Suppressor macrophage (primary cell): Measurements from ENCODE around the gene NUCKS1.

ENCODE experiments used
- DNase-seq, 4 experiments: peaks; one replicate each; pipeline ENCODE4 v3.0.0-alpha.2; 2020 to 2022
- total RNA-seq, 17 experiments: gene quantifications; one replicate each; lab custom pipeline; 2026; ENCODE audit warnings: mixed read lengths in 6 of 17, inconsistent platforms in 3 of 17; lab: John Stamatoyannopoulos, UW

The NUCKS1 gene
- total RNA-seq, result 81.9 to 390 (median 225) reads per million in 17 experiments

GRCh38 chr1:205750138-205751035 is at the start of gene NUCKS1:
Gene NUCKS1, minus strand, starts transcription at chr1:205750182. Its CDS starts 209 bp downstream, at chr1:205749973.
- peak; percentile 98 to 100 (median 98) for DNase-seq

- DNase-seq, result no peak
Observed at GRCh38 chr1:205798577-205798976, 48.6 kb upstream of the NUCKS1 start.

DNA sequence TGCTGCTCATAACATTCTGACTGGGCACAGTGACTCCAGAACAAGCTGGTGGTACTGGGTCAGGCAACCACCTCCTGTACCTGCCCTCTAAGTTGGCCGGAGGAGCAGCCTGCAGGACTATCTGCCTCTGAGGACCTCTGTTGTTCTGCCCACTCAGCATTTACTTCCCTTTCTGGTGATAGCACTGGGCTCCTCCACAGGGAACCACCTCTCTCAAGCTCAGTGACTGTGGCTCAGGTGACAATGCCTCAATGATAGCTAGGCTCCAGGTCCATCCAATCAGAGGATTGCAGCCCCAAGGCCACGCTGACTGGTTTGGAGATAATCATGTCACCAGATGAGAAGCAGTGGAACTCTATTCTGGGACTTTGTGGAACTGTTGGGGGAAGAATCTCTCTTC is 47.2 kb upstream of the NUCKS1 start:
- peak; percentile 24 to 60 (median 48) for DNase-seq

DNA sequence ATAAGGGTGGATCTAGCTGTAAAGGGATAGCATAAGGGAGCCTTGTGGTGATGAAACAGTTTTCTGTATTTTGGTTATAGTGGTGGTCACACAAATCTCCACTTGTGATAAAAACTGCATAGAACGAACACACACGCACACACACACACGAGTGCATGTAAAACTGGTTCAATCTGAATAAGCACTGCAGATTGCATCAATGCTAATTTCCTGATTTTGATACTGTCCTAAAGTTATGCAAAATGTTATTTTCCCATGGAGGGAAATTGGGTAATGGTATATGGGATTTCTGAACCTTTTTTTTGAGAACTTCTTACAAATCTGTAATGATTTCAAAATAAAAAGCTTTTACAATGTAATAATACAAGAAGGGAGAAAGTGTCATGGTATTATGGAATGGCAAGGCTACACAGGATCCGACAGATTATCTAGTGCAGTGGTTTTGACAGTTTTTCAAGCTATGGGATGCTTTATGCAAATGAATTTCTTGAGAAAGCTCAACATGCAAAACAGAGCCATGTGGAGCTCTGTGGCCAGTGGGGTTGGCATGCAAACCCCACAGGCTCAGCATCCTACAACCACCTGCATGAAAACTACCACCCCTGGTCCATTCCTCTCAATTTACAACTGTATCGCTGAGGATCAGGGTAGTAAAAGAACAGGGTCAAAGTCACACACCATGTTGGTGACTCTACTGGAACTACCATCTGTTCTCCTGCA is 44.2 kb upstream of the NUCKS1 start:
- DNase-seq, result peak in 2 of 4 experiments; percentile 41 to 58

DNA sequence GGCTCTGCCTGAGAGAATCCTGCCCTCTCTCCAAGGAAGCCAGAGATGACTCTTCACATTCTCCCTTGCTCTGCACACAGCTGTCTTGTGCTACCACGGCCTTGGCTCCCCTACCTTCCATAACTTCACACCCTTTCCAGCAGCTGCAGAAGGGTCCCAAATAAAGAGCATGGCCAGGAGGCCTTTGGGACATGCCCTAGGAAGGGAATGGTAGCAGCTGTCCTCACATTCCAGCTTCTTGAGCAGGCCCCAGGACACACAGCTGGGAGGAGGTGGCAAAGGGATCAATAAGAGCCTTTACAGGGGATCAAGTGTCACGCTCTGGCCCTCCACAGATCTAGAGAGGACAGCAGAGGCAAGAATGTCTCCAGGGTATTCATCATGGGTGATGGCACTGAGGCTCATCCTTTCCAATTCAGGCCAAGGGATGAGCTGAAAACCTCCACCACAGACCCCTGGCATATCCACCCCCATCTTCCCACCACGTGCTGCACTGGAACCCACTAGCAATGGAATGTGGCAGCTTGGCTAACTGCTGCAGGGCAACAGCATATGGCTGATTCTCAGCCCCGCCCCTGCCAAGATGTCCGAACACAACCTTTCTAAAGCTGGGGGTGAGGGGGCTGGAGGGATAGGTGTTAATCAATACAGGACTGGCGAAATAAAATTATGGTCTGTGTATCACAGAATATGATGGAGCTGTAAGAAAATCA is 43.1 kb upstream of the NUCKS1 start:
- DNase-seq, result no peak

- no peak for DNase-seq
Observed at GRCh38 chr1:205792481-205792881, 42.5 kb upstream of the NUCKS1 start.

DNA sequence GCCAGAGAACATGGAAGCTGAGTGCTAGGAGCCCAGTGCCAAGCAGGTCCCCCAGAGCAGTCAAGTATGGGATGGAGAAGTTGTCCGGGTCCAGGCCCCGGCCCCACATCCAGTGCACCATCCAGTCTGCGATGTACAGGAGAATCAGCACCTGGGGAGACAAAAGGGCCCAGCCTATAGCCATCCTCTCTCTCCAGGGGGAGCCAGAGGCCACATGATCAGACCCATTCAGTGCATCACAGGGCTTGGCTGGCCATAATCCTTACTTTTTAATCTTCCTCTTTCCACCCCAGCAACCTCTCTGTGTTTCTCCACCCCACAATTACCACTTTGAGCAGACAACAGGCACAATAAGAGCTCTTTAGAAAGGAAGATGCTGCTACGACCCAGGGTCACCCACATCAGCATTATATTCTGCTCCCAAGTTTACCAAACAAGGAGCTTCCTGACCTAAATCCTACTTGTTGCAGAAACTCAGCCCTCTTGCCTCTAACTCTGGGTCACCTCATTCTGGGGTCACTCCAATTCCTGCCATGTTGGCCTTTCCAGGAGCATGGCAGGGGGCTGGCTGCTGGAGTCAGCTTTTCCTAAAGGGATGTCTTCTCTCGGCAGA is 41.7 kb upstream of the NUCKS1 start:
- DNase-seq, result peak; percentile 72 to 83 (median 80)

- DNase-seq, result no peak
Observed at GRCh38 chr1:205787287-205787916, 37.4 kb upstream of the NUCKS1 start.

DNA sequence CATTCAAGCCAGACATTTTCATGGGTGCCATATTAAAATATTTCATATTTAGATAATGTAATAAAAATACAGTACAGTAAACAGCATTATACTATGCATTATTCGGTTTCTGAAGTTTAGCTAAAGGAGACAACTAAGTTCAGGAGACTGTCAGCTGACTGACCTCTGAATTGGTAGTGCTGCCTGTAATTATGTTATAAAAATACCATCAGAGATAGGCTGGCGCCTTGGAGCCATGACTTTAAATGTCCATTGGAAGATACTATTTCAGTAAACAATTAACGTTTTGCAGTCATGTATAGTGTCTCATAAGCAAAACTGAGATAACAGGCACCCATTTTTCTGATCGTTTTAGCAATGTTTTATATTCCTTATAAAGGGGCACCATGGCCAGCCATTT is 36.6 kb upstream of the NUCKS1 start:
- DNase-seq, result no peak

DNA sequence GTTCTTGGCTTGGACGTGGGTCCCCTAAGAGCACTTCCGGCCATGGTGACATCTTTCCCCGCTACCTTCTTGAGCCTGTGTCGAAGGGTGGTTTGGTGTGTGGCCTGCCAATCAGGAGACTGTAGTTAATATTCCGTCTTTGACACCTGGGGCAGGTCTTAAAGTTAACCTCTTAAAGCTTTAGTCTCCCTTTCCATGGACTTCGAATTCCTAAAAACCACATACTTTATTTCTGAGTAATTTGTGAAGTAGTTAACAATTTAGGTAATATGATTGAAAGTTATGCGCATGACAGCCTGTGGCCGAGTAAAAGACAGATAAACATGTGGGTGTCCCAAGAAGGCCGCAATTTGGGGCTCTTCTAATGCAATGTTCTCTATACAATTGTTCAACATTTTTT is 35.5 kb upstream of the NUCKS1 start:
- DNase-seq, result no peak

DNA sequence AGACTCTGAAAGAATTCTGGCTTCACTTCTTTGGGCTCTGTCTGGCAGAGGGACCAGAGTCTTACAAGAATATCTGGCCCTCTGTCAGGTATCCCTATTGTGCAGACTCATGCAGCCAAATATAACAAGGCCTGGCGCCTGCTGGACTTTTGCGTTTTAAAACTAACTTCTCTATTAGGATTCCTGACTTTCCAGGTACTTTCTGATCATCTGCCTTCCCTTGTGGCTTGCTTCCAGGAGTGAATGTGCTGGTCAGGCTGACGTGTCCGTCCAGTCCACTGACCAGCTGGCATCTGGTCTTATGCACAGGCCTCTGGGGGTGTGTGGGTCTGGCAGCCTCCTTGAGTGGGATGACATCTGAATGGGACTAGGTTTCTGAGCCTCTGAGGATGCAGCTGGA is 33.9 kb upstream of the NUCKS1 start:
- no peak for DNase-seq

- DNase-seq, result no peak
Observed at GRCh38 chr1:205783433-205783795, 33.4 kb upstream of the NUCKS1 start.

- DNase-seq, result no peak
Observed at GRCh38 chr1:205782627-205783432, 32.8 kb upstream of the NUCKS1 start.

GRCh38 chr1:205780335-205780734 is 30.4 kb upstream of the NUCKS1 start:
- no peak for DNase-seq

- DNase-seq, result peak; percentile 44 to 72 (median 59)
Observed at GRCh38 chr1:205777994-205778393, 28.0 kb upstream of the NUCKS1 start.

DNA sequence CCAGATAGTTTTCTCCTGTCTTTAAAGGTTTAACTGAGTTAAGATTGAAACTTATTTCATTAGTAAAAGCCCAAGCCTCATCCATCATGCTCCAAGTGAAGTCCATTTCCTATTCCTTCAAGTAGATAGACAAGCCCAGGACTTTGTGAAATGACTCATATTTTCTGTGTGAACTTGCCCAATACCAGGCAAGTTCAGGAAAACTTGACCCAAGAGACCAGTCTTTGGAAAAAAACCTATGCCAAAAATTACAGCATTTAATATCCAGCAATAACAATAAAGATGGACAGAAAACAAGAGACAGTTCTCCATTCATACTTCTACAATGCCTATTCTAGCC is 25.7 kb upstream of the NUCKS1 start:
- DNase-seq, result peak; percentile 11 to 53 (median 22)

DNA sequence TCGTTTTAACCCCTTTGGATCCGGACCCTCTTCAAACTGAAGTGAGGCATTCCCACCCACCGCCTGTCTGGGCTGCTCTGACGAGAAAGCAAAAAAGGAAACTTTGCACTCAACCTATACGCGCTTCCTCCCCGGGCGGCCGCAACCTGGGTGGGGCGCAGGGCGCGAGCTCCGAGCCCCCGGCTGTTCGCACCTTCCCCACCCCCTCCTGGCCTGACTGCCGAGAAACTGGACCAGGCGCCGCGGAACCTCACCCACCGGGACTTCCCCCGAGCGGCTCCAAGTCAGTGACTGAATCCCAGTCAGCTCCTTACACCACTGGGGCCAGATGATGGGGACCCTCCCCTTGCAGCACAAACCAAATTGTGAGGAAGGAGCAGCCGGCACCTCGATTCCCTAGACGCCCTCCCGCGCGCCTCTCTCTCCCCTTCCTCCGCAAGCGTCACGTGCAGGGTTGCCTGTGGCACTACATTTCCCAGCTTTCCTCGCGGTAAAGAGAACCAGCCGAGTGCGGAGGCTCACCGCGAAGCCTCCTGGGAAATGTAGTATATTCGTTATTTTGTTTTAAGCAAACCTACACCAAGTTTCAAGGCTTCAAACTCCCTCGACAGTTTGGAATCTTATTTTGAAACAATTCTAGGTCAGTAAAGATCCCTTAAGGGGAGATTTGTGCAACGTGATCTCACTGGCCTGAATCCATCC is 25.2 kb upstream of the NUCKS1 start, which contains the start of gene RAB29:
Gene RAB29 (minus strand): TSS at position 468 of the 702 bp plus-strand sequence. CDS start 526 bp downstream, outside the sequence.
- DNase-seq, result peak; percentile 83 to 92 (median 89)

DNA sequence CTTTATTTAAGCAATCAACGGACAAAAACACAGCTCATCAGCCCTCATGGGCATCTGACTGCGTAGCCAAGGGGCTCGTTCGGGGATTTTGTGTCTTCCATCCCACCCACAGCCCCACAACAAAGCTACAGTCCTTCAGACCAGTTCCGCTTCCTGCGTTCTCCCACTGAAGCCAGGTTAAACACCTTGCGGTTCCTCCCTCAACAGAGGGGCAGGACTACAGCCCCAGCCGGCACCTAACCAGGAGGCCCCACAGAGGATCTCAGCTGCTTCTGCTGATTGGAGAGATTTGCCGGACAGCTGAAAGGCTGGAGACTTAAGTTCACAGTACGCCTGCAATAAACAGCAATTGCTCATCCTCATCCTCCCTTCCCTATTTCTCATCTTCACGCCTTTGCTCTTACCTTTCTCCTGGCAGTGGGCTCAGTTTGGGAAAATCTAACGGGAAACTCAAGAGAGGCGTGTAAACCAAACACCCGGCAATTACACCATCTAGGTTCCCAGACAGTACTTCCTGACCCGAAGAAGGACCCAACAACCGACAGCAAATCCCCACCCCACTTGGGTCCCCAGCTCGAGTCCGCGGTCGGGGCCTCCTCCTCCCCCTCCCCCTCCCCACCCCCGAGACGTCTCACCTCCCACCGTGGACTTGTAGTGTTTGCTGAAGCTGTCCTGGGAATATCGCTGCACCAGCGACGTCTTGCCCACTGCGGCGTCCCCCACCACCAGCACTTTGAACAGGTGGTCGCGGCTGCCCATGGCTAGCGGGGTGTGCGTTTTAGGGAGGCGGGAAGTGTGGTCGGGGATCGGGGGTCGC is 24.4 kb upstream of the NUCKS1 start:
- DNase-seq, result peak; percentile 13 to 41 (median 30)

- DNase-seq, result no peak
Observed at GRCh38 chr1:205772607-205773032, 22.6 kb upstream of the NUCKS1 start.
